ENCODE data around the gene TRMO.
A peak's percentile ranks its signal among the peaks of the same experiment; 100 is the strongest.

Gene TRMO

DNA sequence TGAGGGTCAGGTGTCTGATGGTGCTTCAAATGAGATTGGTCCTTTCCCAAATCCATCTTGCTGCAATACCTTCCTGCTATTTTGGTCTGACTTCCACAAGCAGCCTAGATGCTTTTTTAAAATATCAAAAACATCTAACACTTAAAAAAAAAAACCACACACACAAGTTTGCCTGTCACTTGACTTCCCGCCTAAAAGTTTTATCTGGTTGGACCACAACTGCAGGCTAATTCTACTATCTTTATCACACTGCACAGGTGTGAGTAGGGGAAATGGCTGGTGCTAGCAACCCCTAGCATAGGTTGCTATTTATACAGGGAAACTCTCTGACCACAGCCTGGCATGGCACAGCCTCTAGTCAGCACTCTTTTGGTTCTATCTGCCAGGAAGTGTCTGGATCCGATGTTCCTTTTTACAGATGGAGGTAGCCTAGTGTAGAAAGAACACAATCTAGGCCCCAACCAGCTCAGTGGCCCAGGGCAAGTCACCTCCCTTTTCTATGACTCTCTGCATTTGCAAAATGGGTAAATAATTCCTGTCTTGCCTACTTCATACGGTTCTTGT, 15.9 kb upstream of the TRMO start, which contains the start of gene HEMGN:
HEMGN (minus strand) TSS at position 92 of the 564 bp plus-strand sequence; CDS start at position 56, 36 bp downstream.
- DNase-seq: no peak

GRCh38 chr9:97936998-97937397, 14.7 kb upstream of the TRMO start:
- DNase-seq: no peak

DNA sequence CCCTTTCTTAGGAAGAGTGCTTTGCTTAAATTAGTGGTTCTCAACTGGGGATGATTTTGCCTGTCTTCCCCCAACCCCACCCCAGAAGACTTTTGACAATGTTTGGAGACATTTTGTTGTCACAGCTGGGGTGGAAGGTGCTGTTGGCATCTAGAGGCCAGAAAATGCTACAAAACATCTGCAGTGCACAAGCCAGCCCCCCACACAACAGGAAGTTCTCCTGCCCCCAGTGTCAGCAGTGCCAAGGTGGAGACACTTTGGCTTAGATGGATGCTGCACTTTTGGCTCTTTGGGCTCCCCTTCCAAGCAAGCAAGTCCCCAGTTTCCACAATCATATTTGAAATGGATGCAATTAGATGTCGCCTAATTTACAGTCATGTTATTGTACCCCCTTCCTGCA, 13.0 kb upstream of the TRMO start:
- DNase-seq: no peak

DNA sequence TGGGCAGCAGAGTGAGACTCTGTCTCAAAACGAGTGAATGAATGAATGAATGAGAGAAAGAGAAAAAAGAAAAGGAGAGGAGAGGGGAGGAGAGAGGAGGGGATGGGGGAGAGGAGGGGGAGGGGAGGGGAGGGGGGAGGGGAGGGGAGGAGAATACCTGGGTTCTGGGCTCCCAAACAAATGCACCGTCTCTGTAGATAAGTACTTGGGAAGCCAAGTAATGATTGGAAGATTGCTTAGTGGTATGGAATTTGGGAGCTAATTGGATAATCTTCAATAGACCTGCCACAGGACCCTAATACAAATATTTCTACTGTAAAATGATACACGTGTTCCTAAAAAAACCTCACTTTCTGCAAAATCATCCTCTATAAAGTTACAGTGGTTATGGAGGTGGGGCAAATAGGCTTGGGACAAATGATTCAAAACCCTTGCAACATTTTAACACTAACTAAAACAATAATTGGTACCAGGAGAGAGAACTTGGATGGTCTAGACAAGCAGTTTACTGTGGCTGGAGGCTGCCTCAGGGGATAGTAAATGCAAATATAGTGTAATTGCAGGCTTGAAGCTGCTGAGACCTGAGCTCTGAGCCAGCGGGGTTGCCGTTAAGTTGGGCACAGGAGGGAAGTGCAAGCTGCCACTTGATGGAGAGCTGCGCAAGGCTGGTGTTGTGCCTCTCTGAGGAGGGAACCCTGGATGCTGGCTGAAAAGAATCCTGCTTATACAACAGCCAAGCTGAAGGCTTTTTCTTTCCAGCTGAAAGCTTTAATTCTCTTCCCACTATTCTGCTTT, 12.2 kb upstream of the TRMO start:
- no peak for DNase-seq

GRCh38 chr9:97933297-97933998, 11.1 kb upstream of the TRMO start:
- DNase-seq: no peak

- DNase-seq: no peak
Measured at GRCh38 chr9:97930972-97931371, 8.7 kb upstream of the TRMO start.

- no peak for DNase-seq
Measured at GRCh38 chr9:97928986-97929604, 6.8 kb upstream of the TRMO start.

DNA sequence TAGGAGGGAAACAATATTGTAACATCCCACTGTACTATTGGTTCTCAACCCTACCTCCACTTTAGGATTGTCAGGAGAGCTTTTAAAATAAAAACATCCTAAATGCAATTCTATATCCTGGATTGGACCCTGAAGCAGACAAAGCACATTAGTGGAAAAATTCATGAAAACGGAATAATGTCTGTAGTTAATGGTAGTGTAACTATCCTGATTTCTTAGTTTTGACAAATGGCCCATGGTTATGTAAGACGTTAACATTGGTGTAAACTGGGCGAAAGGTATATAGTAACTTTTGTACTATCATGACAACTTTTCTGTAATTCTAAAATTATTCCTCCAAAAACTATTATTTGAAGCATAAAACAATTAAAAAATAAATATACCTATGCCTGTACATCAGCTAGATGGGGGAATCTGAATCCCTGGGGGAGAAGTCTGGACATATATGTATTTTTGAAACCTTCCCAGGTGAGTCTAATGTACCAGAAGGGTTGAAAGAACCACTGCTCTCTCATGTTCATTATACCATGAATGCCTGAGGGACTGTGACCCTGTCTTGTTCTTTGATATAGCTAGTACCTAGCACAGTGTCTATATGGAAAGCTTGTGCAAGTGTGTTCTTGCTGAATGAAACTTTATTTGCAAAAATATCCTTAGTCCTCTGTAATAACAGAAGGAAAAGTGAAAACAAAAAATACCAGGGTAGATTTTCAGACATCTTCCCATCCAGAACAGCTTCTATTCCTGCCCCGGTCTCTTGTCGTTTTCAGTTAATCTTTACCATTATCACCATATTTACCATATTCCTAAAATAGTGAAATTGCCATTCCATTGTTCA, 3.4 kb upstream of the TRMO start:
- no peak for DNase-seq

GRCh38 chr9:97924386-97924785, 2.1 kb upstream of the TRMO start:
- no peak for DNase-seq

DNA sequence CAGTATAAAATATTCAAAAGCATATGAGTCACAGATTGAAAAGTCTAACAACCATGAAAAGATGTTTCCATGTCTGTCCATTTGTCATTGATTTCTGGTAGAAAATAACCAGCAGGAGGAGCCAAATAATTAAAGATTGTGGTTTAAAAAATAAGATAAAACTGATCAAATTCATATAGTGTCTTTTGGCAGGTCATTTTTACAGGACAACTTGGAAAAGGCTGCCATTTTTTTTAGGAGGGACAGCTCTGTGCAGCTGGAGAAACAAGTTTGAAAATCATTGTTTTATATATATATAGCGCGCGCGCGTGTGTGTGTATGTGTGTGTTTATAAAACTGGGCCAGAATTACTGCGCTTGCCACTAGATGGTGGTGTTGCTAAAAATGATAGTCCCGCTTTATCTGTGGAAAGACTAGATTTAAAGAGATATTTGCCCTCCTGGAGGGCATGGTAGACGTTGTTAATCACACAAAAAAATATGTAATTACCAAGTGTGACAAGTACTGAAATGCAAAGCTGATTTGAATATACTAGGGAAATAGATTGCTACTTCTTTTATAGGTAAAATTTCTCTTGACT, 1.3 kb upstream of the TRMO start:
- peak; percentile 72 for DNase-seq

DNA sequence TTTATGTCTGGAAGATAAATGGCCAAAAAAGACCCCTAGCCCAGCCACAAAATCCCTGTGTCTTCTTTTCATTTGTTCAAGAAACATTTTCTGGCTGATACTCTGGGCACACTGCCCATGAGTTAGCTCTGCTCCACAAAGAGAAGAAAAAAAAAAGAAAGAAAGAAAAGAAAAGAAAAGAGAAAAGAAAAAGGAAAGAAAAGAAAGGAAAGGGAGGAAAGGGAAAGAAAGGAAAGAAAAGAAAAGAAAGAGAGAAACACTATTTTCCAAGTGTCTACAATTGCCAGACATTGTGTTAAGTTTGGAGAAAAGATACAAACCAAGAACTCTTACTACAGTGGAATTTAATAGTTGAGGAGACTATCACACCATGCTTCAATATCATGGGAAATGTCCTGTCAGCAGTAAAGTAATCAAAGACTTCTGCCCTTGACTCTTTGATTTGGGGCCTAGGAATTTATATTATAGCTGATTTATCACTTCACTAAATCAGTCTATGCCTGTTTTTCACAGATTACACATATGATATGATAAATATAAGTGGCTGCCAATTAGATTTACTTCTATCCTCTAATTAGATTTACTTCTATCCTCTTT, 3.0 kb downstream of the TRMO start:
- DNase-seq: no peak

GRCh38 chr9:97918611-97919010, 3.7 kb downstream of the TRMO start:
- no peak for DNase-seq

DNA sequence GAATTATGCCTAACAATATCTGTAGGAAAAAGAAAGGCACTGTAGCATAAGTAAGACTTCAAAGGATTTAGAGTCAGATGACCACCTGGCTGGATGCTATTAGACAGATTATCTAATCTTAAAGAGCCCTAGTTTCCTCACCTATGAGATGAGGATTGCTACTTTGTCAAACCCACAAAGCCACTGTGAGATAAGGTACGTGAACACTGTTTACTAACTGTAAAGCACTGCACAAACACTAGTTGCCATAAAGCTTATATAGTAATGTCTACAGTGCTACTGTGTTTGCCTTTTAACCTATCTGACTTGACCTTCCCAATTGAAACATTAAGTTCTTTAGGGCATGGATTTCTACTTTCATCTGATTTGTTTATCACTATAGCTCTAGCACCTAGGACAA, 10.3 kb downstream of the TRMO start:
- DNase-seq: no peak

- DNase-seq: no peak
Measured at GRCh38 chr9:97911528-97911927, 10.8 kb downstream of the TRMO start.

GRCh38 chr9:97910357-97910756, 11.9 kb downstream of the TRMO start:
- no peak for DNase-seq

GRCh38 chr9:97908705-97909104, 13.6 kb downstream of the TRMO start:
- DNase-seq: no peak

DNA sequence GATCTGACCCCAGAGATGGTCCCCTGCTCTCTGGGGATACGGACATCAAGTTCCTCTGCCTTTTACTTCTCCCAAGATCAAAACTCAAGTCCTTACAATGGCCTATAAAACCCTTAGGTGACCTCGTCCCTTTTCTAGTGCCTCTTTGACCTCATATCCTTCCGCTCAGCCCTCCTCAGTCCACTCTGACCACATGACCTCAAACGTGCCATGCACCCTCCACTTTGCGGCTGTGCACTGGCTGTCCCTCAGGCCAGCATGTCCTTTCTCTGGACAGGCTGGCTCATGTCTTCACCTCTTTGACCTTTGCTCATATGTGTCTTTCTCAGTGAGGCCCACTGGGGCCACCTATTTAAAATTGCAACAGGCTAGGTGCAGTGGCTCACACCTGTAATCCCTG, 14.7 kb downstream of the TRMO start:
- no peak for DNase-seq

- DNase-seq: peak; percentile 45
Measured at GRCh38 chr9:97907046-97907445, 15.3 kb downstream of the TRMO start.

DNA sequence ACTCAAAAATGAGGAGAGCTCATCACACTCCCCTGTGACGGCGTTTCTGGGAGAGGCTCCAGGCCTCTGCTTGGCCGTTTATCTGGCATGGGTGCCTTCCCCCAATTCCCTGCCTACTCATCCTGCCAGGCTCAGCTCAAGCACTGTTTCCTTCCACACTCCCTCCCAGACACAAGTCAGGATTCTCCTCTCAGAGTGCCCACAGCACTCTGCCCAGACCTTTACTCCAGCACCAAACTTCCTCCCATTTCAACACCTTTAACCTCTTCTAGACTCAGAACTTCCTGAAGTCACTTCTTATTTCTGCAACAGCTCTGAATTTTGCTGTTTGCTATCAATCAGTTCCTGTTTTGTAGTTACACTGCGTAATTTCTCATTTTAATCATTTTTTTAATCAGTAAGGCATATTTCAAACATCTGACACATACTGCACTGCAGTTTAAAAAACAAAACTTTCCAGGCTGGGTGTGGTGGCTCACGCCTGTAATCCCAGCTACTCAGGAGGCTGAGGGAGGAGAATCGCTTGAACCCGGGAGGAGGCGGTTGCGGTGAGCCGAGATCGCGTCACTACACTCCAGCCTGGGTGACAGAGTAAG, 16.0 kb downstream of the TRMO start:
- peak; percentile 73 for DNase-seq

DNA sequence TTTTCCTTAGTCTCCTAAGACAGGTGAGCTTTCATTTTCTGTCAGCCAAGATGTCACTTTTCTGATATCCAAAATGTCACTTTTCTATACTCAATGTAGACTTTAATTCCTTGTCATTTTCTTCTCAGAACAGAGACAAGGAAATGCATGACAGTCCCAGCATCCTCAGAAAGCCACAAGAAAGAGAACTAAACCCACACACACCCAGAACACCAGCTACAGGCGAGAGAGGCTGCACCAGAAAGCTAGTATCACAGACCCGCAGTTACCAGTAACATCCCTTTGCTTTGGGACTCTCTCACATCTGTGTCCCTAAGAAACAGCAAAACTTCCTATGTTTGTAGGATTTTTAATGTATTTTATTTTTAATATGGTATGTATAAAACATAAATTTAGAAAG, 17.1 kb downstream of the TRMO start:
- peak; percentile 50 for DNase-seq

DNA sequence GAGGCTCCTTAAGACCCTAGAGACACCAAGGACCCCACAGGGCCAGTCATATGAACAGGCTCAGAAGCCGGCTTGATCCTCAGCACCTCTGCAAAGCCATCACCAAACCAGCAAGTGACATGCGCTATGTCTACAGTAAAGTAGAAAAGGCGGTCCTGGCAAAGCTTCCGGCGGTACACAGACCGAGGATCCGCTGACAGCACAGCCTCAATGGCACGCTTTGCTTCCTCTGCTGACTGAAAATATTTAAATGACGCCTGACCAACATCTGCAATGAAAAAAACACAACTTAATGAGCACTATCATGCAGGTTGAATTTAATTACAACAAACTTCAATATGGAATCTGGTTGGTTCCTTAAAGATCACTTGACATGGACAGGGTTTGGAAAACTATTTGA, 17.6 kb downstream of the TRMO start:
- peak; percentile 59 for DNase-seq
